K562 (cell line): Measurements from ENCODE around the gene RSRP1. TPM values are rescaled to one million over a fixed set of nuclear protein-coding genes. Genes with fewer than 3 reads are reported as not detected.

Experiments used
- BHLHE40 ChIP-seq: IDR thresholded peaks from 2 replicates; pipeline ENCODE4 v1.6.1; 2011; ENCODE audit warnings: low read length, improper control_type of control experiment
- BRD4 ChIP-seq: fragments of 200-600 bp; sonication (generic); IDR thresholded peaks from 2 replicates; pipeline ENCODE4 v1.6.1; 2017; ENCODE audit warnings: inconsistent platforms
- CCAR2 ChIP-seq: fragments of 200-400 bp; formaldehyde crosslinking; IDR thresholded peaks from 2 replicates; pipeline ENCODE4 v1.6.1; 2017; ENCODE audit warnings: mild to moderate bottlenecking, low read depth, low read length
- ESRRB ChIP-seq: fragments of 250-450 bp; sonication (Bioruptor Pico); IDR thresholded peaks from 2 replicates; pipeline ENCODE4 v1.5.0; 2020; ENCODE audit warnings: mild to moderate bottlenecking, moderate library complexity, borderline replicate concordance
- FOXP1 ChIP-seq: sonication (generic); formaldehyde crosslinking; IDR thresholded peaks from 2 replicates; pipeline ENCODE4 v1.8.0; 2022; ENCODE audit warnings: mild to moderate bottlenecking, missing genetic modification reagents
- HNRNPK ChIP-seq: fragments of 200-400 bp; formaldehyde crosslinking; IDR thresholded peaks from one replicate; pipeline ENCODE4 v1.6.1; 2018; ENCODE audit warnings: mild to moderate bottlenecking, low read depth, low read length; ENCODE audit not compliant: poor library complexity, severe bottlenecking
- IFI16 ChIP-seq: fragments of 250-450 bp; sonication (Bioruptor Pico); IDR thresholded peaks from 2 replicates; pipeline ENCODE4 v2.1.2; 2022; ENCODE audit warnings: mild to moderate bottlenecking, inconsistent platforms
- IRF2 ChIP-seq: sonication (generic); formaldehyde crosslinking; IDR thresholded peaks from 2 replicates; pipeline ENCODE4 v1.8.1; 2022; ENCODE audit warnings: mild to moderate bottlenecking, missing genetic modification reagents
- KAT7 ChIP-seq: sonication (generic); formaldehyde crosslinking; IDR thresholded peaks from 2 replicates; pipeline ENCODE4 v1.8.0; 2022; ENCODE audit warnings: missing genetic modification reagents, mild to moderate bottlenecking, borderline replicate concordance
- NFXL1 ChIP-seq: fragments of 450-650 bp; formaldehyde crosslinking; IDR thresholded peaks from 2 replicates; pipeline ENCODE4 v1.4.0; 2021; ENCODE audit warnings: mild to moderate bottlenecking
- NONO ChIP-seq, 2 experiments: fragments of 200-400 bp in 1 of 2; fragments of 450-650 bp in 1 of 2; formaldehyde crosslinking in 1 of 2; IDR thresholded peaks; 2 replicates each; pipeline ENCODE4 v1.6.1; 2017; ENCODE audit warnings: low read depth in 2 of 2, mild to moderate bottlenecking in 2 of 2, moderate library complexity in 2 of 2, low read length in 1 of 2
- PHTF2 ChIP-seq: fragments of 250-450 bp; sonication (Bioruptor Pico); IDR thresholded peaks from 2 replicates; pipeline ENCODE4 v1.5.0; 2021; ENCODE audit warnings: mild to moderate bottlenecking
- PTBP1 ChIP-seq: fragments of 200-400 bp; formaldehyde crosslinking; IDR thresholded peaks from 2 replicates; pipeline ENCODE4 v1.6.1; 2017; ENCODE audit warnings: low read depth, low read length
- PURB ChIP-seq: sonication (generic); formaldehyde crosslinking; IDR thresholded peaks from 2 replicates; pipeline ENCODE4 v1.9.0; 2021; ENCODE audit warnings: low read depth, mild to moderate bottlenecking, missing genetic modification reagents
- RHOXF2B ChIP-seq: fragments of 250-450 bp; sonication (Bioruptor Pico); conservative IDR thresholded peaks from 2 replicates; pipeline ENCODE4 v1.5.1; 2021
- SRSF7 ChIP-seq: fragments of 200-400 bp; formaldehyde crosslinking; optimal IDR thresholded peaks from 2 replicates; pipeline ENCODE3; 2017; ENCODE audit warnings: mild to moderate bottlenecking, low read depth, low read length
- ZBED1 ChIP-seq: IDR thresholded peaks from 2 replicates; pipeline ENCODE4 v1.6.1; 2014
- ZBTB1 ChIP-seq: sonication (generic); formaldehyde crosslinking; IDR thresholded peaks from 2 replicates; pipeline ENCODE4 v1.8.1; 2023; ENCODE audit warnings: missing genetic modification reagents, low read depth, mild to moderate bottlenecking, borderline replicate concordance
- ZC3H11A ChIP-seq: IDR thresholded peaks from 2 replicates; pipeline ENCODE4 v1.6.1; 2012; ENCODE audit warnings: low read depth, low read length, improper control_type of control experiment
- ZNF184 ChIP-seq: sonication (generic); formaldehyde crosslinking; IDR thresholded peaks from 2 replicates; pipeline ENCODE4 v1.5.0; 2020; ENCODE audit warnings: missing genetic modification reagents
- ZNF23 ChIP-seq: fragments of 250-450 bp; sonication (Bioruptor Pico); IDR thresholded peaks from 2 replicates; pipeline ENCODE4 v1.4.0; 2020; ENCODE audit warnings: mild to moderate bottlenecking
- ZNF316 ChIP-seq: fragments of 450-650 bp; IDR thresholded peaks from 2 replicates; pipeline ENCODE4 v1.6.1; 2016
- ZNF445 ChIP-seq: fragments of 250-450 bp; sonication (Bioruptor Pico); IDR thresholded peaks from 2 replicates; pipeline ENCODE4 v1.4.0; 2020; ENCODE audit warnings: low read depth, mild to moderate bottlenecking, moderate library complexity
- ZSCAN29 ChIP-seq: fragments of 450-650 bp; IDR thresholded peaks from 2 replicates; pipeline ENCODE4 v1.6.1; 2017
- polyA plus RNA-seq, 8 experiments: library from polyadenylated mRNA; depleted of rRNA in 4 of 8; stranded (reverse) in 5 of 8; unstranded in 3 of 8; fragments of >200 nt; fragmentation: Nextera tagmentation in 2 of 8; fragmentation: Illumina TruSeq in 1 of 8; extraction: Ambion mirVana in 2 of 8; extraction: Trizol in 1 of 8; gene quantifications; 2 replicates each; pipeline versions ENCODE4 v1.2.1 to v1.2.3, GENCODE V29; 2011 to 2014; ENCODE audit warnings: inconsistent platforms in 1 of 8, missing spikeins in 1 of 8
- total RNA-seq, 7 experiments: library from RNA; depleted of rRNA in 6 of 7; stranded (reverse); fragments of >200 nt in 6 of 7; fragmentation: Illumina TruSeq in 2 of 7; extraction: Trizol in 2 of 7; gene quantifications; 2 replicates each; pipeline versions ENCODE4 v1.2.1 to v1.2.3, GENCODE V29; 2011 to 2021; ENCODE audit warnings: low replicate concordance in 1 of 7
- TF ChIP-seq, protein P1 (sequence below): sonication (generic); formaldehyde crosslinking; IDR thresholded peaks from 2 replicates; pipeline ENCODE4 v1.8.0; 2023; ENCODE audit warnings: mild to moderate bottlenecking, missing genetic modification reagents
- TF ChIP-seq, protein P2 (sequence below): fragments of 450-650 bp; IDR thresholded peaks from 2 replicates; pipeline ENCODE4 v1.6.1; 2016; ENCODE audit warnings: antibody characterized with exemption
- TF ChIP-seq, protein P3 (sequence below): fragments of 250-450 bp; sonication (Bioruptor Pico); IDR thresholded peaks from 2 replicates; pipeline ENCODE4 v1.5.0; 2020; ENCODE audit warnings: mild to moderate bottlenecking

The RSRP1 gene
- total and polyA plus RNA-seq, 9 of the 15 experiments (the other 6 are each of a cell fraction or from before 2014, with no cell fraction given) = 27.2 to 283 (median 146) TPM

DNA sequence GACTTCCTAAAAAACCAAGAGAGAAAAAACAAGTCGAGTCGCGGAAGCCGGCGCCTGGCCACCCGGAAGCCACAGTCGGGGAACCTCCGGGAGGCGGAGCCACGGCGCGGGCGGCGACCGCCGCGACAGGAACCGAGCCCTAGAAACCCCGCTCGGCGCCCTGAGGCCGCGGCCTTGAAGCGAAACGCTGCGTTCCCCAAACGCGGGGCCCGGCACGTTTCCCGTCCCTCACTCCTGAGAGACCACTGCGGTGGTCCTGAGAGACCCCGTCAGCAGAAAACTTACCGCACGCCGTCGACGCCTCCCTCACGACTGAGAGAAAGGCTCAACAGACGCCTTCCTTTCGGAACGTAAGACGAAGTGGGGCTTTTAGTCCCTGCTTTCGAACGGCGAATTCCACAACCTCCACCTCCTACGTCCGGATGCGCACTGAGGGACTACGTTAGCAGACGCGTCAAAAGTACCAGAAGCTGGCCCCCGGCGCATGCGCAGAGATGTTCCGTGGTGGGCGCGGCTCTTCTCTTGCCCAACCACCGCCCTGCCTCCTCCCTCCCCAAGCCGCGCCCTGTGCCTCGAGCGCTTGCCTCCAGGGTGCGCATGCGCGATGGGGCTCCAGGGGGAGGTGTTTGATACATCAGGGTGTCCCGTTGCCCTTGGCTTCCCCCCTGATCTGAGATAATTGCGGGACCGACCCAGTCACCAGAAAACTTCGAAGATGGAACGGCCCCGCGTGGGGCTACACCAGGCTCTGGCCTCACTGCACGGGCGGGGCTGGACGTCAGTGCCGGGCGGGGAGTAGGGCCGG is at the start of gene RSRP1 (continued):
- TF ChIP-seq, protein P1, sequence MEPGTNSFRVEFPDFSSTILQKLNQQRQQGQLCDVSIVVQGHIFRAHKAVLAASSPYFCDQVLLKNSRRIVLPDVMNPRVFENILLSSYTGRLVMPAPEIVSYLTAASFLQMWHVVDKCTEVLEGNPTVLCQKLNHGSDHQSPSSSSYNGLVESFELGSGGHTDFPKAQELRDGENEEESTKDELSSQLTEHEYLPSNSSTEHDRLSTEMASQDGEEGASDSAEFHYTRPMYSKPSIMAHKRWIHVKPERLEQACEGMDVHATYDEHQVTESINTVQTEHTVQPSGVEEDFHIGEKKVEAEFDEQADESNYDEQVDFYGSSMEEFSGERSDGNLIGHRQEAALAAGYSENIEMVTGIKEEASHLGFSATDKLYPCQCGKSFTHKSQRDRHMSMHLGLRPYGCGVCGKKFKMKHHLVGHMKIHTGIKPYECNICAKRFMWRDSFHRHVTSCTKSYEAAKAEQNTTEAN (CRISPR knock-in tag) = peak; percentile 24; the same call in 1 of the 2 replicates
- TF ChIP-seq HNRNPK = no peak
- TF ChIP-seq RHOXF2B = peak; percentile 71; the same call in 1 of the 2 replicates
- peak; percentile 58 for TF ChIP-seq BHLHE40
- TF ChIP-seq ZNF445 (CRISPR knock-in tag) = 0 out of 2 replicates have a peak, but pooled peaks have one; percentile 18
- TF ChIP-seq ZNF184 = no peak
- TF ChIP-seq IRF2 = no peak
- TF ChIP-seq KAT7 (CRISPR knock-in tag) = peak; percentile 89; the same call in 1 of the 2 replicates
- TF ChIP-seq ZC3H11A = peak; percentile 75; the same call in 1 of the 2 replicates
- peak; percentile 19 for TF ChIP-seq FOXP1 (CRISPR knock-in tag)
- TF ChIP-seq ZNF316 = peak; percentile 77
- TF ChIP-seq, protein P2, sequence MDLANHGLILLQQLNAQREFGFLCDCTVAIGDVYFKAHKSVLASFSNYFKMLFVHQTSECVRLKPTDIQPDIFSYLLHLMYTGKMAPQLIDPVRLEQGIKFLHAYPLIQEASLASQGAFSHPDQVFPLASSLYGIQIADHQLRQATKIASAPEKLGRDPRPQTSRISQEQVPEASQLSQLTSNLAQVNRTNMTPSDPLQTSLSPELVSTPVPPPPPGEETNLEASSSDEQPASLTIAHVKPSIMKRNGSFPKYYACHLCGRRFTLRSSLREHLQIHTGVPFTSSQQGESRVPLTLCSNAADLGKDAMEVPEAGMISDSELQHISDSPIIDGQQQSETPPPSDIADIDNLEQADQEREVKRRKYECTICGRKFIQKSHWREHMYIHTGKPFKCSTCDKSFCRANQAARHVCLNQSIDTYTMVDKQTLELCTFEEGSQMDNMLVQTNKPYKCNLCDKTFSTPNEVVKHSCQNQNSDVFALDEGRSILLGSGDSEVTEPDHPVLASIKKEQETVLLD = peak; percentile 100
- TF ChIP-seq PURB (CRISPR knock-in tag) = no peak
- peak; percentile 90 to 94 for TF ChIP-seq NONO (IDR thresholded peaks at IDR 0.05; ENCODE audit: low read depth in 2 of 2, low read length in 1 of 2)
- peak; percentile 78; the same call in 1 of the 2 replicates for TF ChIP-seq NFXL1 (CRISPR knock-in tag)
- TF ChIP-seq ESRRB (CRISPR knock-in tag) = 0 out of 2 replicates have a peak, but pooled peaks have one; percentile 38
- TF ChIP-seq SRSF7 = no peak
- 0 out of 2 replicates have a peak, but pooled peaks have one; percentile 36 for TF ChIP-seq ZNF23 (CRISPR knock-in tag)
- peak; percentile 84; the same call in 1 of the 2 replicates for TF ChIP-seq PHTF2 (CRISPR knock-in tag)
- peak; percentile 93 for TF ChIP-seq BRD4
- no peak for TF ChIP-seq CCAR2
- TF ChIP-seq ZBED1 = peak; percentile 85
- TF ChIP-seq, protein P3, sequence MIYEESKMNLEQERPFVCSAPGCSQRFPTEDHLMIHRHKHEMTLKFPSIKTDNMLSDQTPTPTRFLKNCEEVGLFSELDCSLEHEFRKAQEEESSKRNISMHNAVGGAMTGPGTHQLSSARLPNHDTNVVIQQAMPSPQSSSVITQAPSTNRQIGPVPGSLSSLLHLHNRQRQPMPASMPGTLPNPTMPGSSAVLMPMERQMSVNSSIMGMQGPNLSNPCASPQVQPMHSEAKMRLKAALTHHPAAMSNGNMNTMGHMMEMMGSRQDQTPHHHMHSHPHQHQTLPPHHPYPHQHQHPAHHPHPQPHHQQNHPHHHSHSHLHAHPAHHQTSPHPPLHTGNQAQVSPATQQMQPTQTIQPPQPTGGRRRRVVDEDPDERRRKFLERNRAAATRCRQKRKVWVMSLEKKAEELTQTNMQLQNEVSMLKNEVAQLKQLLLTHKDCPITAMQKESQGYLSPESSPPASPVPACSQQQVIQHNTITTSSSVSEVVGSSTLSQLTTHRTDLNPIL = 0 out of 2 replicates have a peak, but pooled peaks have one; percentile 60
- TF ChIP-seq PTBP1 = 0 out of 2 replicates have a peak, but pooled peaks have one; percentile 22
- peak; percentile 70; the same call in 1 of the 2 replicates for TF ChIP-seq ZBTB1
- TF ChIP-seq IFI16 (CRISPR knock-in tag) = no peak
- TF ChIP-seq ZSCAN29 = peak; percentile 56; the same call in 1 of the 2 replicates
